Spleen (tissue), 7 donors: ENCODE results near the gene ONECUT3.

Experiments
- CTCF ChIP-seq, 11 experiments: fragments of 200-600 bp in 7 of 11; fragments of 450-650 bp in 4 of 11; sonication (generic) in 4 of 11; IDR thresholded peaks in 8 of 11; conservative IDR thresholded peaks in 3 of 11; 1 replicate in 7 of 11; 2 replicates in 4 of 11; pipeline versions ENCODE4 v1.4.0 to v1.8.0; 2016 to 2021; ENCODE audit warnings: antibody characterized with exemption in 11 of 11, inconsistent platforms in 4 of 11, mild to moderate bottlenecking in 1 of 11
- POLR2A ChIP-seq, 3 donors: fragments of 450-650 bp; IDR thresholded peaks; one replicate each; pipeline ENCODE4 v1.5.1; 2017; ENCODE audit warnings: antibody characterized with exemption in 3 of 3, mild to moderate bottlenecking in 1 of 3
- POLR2AphosphoS5 ChIP-seq, 3 donors: sonication (generic); formaldehyde crosslinking; IDR thresholded peaks; one replicate each; pipeline ENCODE4 v1.5.1; 2017; ENCODE audit warnings: antibody characterized with exemption in 3 of 3
- donor health status: DM: no; HTN: no; CAD: no; lungs with moderate emphysema.
- donor health status: DM: no; HTN: no; CAD: no.
- donor health status: DM: no; HTN: no; CAD: no.

GRCh38 chr19:1811942-1812425, 58.7 kb downstream of the ONECUT3 start, which contains the start of gene ATP8B3:
- peak in 8 of 11 experiments; percentile 12 to 51 (median 30) for TF ChIP-seq CTCF (IDR thresholded peaks at IDR 0.05 in 8 of 11, conservative IDR thresholded peaks at IDR 0.05 in 3 of 11)
- no peak for TF ChIP-seq POLR2A (IDR thresholded peaks at IDR 0.05)
- TF ChIP-seq POLR2AphosphoS5 (IDR thresholded peaks at IDR 0.05), result no peak
